Mesothelial cell of epicardium (in vitro differentiated cells): Measurements from ENCODE around the gene FARP2. TPM values are rescaled to one million over a fixed set of nuclear protein-coding genes. Genes with fewer than 3 reads are reported as not detected.

Experiments used
- DNase-seq, 2 experiments: peaks; one replicate each; pipeline ENCODE4 v3.0.0; 2021; ENCODE audit warnings: low spot score in 2 of 2; ENCODE audit not compliant: unreplicated experiment in 2 of 2
- H3K27ac Mint-ChIP-seq: 2 replicates; pipeline ENCODE4 v1.8.0; 2021; ENCODE audit warnings: mixed read lengths
- H3K27me3 Mint-ChIP-seq: 2 replicates; pipeline ENCODE4 v1.8.0; 2021; ENCODE audit warnings: low read depth, mixed read lengths
- H3K36me3 Mint-ChIP-seq: 2 replicates; pipeline ENCODE4 v1.8.0; 2021; ENCODE audit warnings: mixed read lengths
- H3K4me1 Mint-ChIP-seq: 2 replicates; pipeline ENCODE4 v1.8.0; 2021; ENCODE audit warnings: mixed read lengths
- H3K4me3 Mint-ChIP-seq: 2 replicates; pipeline ENCODE4 v1.8.0; 2021; ENCODE audit warnings: mild to moderate bottlenecking, moderate library complexity, mixed read lengths
- H3K9me3 Mint-ChIP-seq: 2 replicates; pipeline ENCODE4 v1.8.0; 2021; ENCODE audit warnings: mixed read lengths
- CTCF ChIP-seq: fragments of 200-600 bp; sonication (generic); IDR thresholded peaks from one replicate; pipeline ENCODE4 v1.5.0; 2021; ENCODE audit warnings: antibody characterized with exemption; ENCODE audit not compliant: unreplicated experiment
- total RNA-seq: library from RNA; stranded (reverse); gene quantifications from 3 replicates; pipeline ENCODE4 v1.2.1, GENCODE V29; 2021

FARP2 gene
- total RNA-seq, 1 donor from 2014 or later, result 54.9 TPM

GRCh38 chr2:241358470-241358869 lies 2.4 kb downstream of the FARP2 start:
- H3K36me3 Mint-ChIP-seq, result peaks cover 2% of the 10 kb centered on the region
- no peak for TF ChIP-seq CTCF
- H3K9me3 Mint-ChIP-seq, result no peaks in the 10 kb centered on the region
- no peak overlapping the region for H3K27ac Mint-ChIP-seq
- no peak for DNase-seq
- no peak overlapping the region for H3K4me3 Mint-ChIP-seq
- no peaks in the 10 kb centered on the region for H3K27me3 Mint-ChIP-seq
- peaks cover 23% of the 10 kb centered on the region for H3K4me1 Mint-ChIP-seq

- no peak for DNase-seq
- no peak overlapping the region for H3K27ac Mint-ChIP-seq
- no peaks in the 10 kb centered on the region for H3K27me3 Mint-ChIP-seq
- TF ChIP-seq CTCF, result no peak
- H3K4me1 Mint-ChIP-seq, result peaks cover 21% of the 10 kb centered on the region
- no peak overlapping the region for H3K4me3 Mint-ChIP-seq
- H3K9me3 Mint-ChIP-seq, result no peaks in the 10 kb centered on the region
- H3K36me3 Mint-ChIP-seq, result peaks cover under 1% of the 10 kb centered on the region
These were observed 3.5 kb downstream of the FARP2 start for GRCh38 chr2:241359481-241360045.

- no peak for DNase-seq
- no peak for TF ChIP-seq CTCF
- Mint-ChIP-seq H3K4me3 (no peak overlapping the region), H3K4me1 (peaks cover 9% of the 10 kb centered on the region), H3K9me3 (no peaks in the 10 kb centered on the region), H3K27me3 (no peaks in the 10 kb centered on the region), H3K27ac (no peak overlapping the region), H3K36me3 (no peaks in the 10 kb centered on the region)
These were observed 7.3 kb downstream of the FARP2 start for GRCh38 chr2:241363426-241363825.

- TF ChIP-seq CTCF, result no peak
- no peak overlapping the region for H3K27ac Mint-ChIP-seq
- no peaks in the 10 kb centered on the region for H3K9me3 Mint-ChIP-seq
- H3K36me3 Mint-ChIP-seq, result no peaks in the 10 kb centered on the region
- peaks cover 14% of the 10 kb centered on the region for H3K4me1 Mint-ChIP-seq
- DNase-seq, result no peak
- H3K4me3 Mint-ChIP-seq, result no peak overlapping the region
- no peaks in the 10 kb centered on the region for H3K27me3 Mint-ChIP-seq
These were observed 8.7 kb downstream of the FARP2 start for GRCh38 chr2:241364781-241365180.

- H3K27me3 Mint-ChIP-seq, result no peaks in the 10 kb centered on the region
- no peak for DNase-seq
- H3K36me3 Mint-ChIP-seq, result no peaks in the 10 kb centered on the region
- no peak overlapping the region for H3K4me3 Mint-ChIP-seq
- H3K4me1 Mint-ChIP-seq, result peaks cover 11% of the 10 kb centered on the region
- no peak for TF ChIP-seq CTCF
- no peaks in the 10 kb centered on the region for H3K9me3 Mint-ChIP-seq
- no peak overlapping the region for H3K27ac Mint-ChIP-seq
These were observed 10.6 kb downstream of the FARP2 start for GRCh38 chr2:241366678-241367077.

- no peaks in the 10 kb centered on the region for H3K36me3 Mint-ChIP-seq
- no peaks in the 10 kb centered on the region for H3K27me3 Mint-ChIP-seq
- H3K27ac Mint-ChIP-seq, result peak overlapping the region; percentile 70
- H3K9me3 Mint-ChIP-seq, result no peaks in the 10 kb centered on the region
- H3K4me3 Mint-ChIP-seq, result no peak overlapping the region
- peaks cover 16% of the 10 kb centered on the region for H3K4me1 Mint-ChIP-seq
- DNase-seq, result no peak
- no peak for TF ChIP-seq CTCF
These were observed 12.6 kb downstream of the FARP2 start for GRCh38 chr2:241368643-241369042.
